Measurements from ENCODE around the gene ADD1.

DNA sequence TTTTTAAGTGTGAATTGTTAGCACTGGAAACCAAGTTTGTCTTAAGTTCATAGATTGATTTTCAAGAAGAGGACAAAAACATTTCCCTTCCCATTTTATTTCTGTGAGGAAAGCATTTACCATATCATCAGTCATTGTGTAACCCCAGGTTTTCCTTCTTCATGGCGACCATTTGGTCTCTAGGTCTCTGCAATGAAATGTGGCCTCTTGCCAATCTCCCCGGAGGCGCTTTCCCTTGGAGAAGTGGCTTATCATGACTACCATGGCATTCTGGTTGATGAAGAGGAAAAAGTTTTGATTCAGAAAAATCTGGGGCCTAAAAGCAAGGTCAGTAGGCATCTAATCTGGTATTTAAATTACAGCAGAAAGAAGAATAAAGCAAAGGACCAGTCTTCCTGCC is 54.4 kb downstream of the ADD1 start:
- TF ChIP-seq EZH2 (IDR thresholded peaks at IDR 0.05; ENCODE audit: low read length) = no peak
- TF ChIP-seq, protein P1, sequence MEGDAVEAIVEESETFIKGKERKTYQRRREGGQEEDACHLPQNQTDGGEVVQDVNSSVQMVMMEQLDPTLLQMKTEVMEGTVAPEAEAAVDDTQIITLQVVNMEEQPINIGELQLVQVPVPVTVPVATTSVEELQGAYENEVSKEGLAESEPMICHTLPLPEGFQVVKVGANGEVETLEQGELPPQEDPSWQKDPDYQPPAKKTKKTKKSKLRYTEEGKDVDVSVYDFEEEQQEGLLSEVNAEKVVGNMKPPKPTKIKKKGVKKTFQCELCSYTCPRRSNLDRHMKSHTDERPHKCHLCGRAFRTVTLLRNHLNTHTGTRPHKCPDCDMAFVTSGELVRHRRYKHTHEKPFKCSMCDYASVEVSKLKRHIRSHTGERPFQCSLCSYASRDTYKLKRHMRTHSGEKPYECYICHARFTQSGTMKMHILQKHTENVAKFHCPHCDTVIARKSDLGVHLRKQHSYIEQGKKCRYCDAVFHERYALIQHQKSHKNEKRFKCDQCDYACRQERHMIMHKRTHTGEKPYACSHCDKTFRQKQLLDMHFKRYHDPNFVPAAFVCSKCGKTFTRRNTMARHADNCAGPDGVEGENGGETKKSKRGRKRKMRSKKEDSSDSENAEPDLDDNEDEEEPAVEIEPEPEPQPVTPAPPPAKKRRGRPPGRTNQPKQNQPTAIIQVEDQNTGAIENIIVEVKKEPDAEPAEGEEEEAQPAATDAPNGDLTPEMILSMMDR (optimal IDR thresholded peaks at IDR 0.05 in 1 of 3, IDR thresholded peaks at IDR 0.05 in 1 of 3, conservative IDR thresholded peaks at IDR 0.05 in 1 of 3; ENCODE audit: extremely low read depth in 1 of 3, insufficient read depth in 2 of 3, low read length in 3 of 3) = no peak
